HG03571 (cell line): Measurements from ENCODE around the gene CUEDC1.

Experiments used
- ATAC-seq: cut with Tn5 transposase; IDR thresholded peaks from one replicate; pipeline ENCODE4 v1.9.1; 2021; ENCODE audit not compliant: unreplicated experiment

CUEDC1 gene

DNA sequence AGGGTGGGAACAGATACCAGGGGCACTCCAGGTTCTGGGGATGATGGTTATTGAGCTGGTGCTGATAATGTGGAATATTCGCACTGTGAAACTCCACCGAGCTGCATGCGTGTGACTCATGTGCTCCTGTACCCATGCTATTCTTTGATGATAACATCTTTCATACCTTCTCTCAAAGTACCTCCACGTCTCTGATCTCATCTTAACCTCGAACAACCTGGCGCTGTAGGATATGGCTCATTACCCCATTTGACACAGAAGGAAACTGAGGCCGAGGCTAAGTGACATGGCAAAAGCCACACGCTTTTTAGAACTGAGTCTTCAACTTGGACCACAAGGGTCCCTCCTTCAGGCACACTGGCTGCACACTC, 75.1 kb downstream of the CUEDC1 start:
- ATAC-seq: no peak

- ATAC-seq: no peak
Measured at GRCh38 chr17:57879437-57880085, 75.7 kb downstream of the CUEDC1 start.

GRCh38 chr17:57877803-57878377, 77.3 kb downstream of the CUEDC1 start:
- ATAC-seq: no peak

GRCh38 chr17:57876866-57877237, 78.4 kb downstream of the CUEDC1 start:
- no peak for ATAC-seq

GRCh38 chr17:57876023-57876865, 79.0 kb downstream of the CUEDC1 start:
- no peak for ATAC-seq

GRCh38 chr17:57875290-57876022, 79.8 kb downstream of the CUEDC1 start:
- ATAC-seq: no peak

DNA sequence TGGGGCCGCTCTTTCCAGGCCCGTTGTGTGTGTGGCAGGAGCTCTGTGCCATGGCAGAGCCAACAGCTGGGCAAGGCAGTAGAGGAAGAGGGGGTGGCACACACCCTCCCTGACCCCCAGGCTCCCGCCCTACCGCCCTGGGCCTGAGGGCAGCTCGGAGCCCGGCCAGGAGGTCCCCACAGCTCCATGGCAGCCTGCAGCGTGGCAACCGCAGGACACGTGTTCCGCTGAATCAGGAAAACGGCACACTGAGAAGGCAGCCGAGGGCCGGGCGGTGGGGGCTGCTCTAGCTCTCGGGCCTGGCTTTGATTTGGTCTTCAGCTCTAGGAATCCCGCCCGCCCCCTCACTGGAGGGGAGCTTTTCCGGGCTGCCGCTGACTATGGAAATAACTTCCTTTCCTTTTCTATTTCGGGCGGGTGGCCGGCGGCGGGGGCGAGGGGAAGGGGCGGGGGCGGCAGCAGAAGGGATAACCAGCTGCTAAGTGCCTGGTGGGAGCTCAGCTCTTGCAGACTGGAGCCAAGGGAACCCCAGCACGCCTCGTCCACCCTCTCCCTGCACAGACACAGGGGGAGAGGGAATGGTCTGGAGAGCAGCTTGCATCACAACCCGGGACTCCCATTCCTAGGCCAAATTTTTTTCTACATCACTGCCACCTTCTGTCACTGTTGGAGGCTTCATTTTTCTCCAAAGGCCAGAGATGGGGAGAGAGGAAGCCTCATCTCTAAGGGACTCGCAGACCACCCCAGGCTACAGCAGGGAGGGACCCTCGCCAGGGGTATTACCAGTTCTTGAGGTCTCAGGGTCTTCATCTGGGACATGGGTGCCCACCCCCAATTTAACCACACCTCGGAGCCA, 80.5 kb downstream of the CUEDC1 start:
- no peak for ATAC-seq

GRCh38 chr17:57874058-57874419, 81.2 kb downstream of the CUEDC1 start:
- ATAC-seq: no peak

GRCh38 chr17:57873261-57874057, 81.8 kb downstream of the CUEDC1 start:
- ATAC-seq: no peak

GRCh38 chr17:57872536-57872935, 82.7 kb downstream of the CUEDC1 start:
- ATAC-seq: no peak

- ATAC-seq: no peak
Measured at GRCh38 chr17:57871863-57872262, 83.3 kb downstream of the CUEDC1 start.

DNA sequence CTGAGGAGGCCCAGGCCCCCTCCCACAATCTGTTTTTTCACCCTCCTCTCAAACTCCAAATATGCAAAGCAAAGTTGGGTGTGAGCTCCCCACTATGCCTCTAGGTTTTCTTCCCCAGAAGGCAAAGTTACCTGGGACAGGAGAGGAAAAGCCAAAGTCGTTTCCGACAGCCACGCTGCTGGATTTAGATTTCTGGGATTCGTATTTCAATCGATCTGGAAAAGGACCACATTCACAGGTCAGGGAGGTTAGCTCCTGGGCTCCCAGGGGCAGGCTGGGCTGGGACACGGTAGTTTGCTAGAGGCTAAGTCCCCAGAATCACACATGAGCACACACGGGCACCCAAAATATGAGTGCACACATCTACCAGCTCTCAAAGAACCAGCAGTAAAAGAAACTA, 84.1 kb downstream of the CUEDC1 start:
- no peak for ATAC-seq

- ATAC-seq: no peak
Measured at GRCh38 chr17:57870283-57870635, 85.0 kb downstream of the CUEDC1 start.

GRCh38 chr17:57869617-57870282, 85.5 kb downstream of the CUEDC1 start:
- no peak for ATAC-seq

GRCh38 chr17:57868910-57869616, 86.1 kb downstream of the CUEDC1 start:
- ATAC-seq: no peak

- no peak for ATAC-seq
Measured at GRCh38 chr17:57868007-57868909, 87.0 kb downstream of the CUEDC1 start.

- ATAC-seq: no peak
Measured at GRCh38 chr17:57867126-57867525, 88.1 kb downstream of the CUEDC1 start.

DNA sequence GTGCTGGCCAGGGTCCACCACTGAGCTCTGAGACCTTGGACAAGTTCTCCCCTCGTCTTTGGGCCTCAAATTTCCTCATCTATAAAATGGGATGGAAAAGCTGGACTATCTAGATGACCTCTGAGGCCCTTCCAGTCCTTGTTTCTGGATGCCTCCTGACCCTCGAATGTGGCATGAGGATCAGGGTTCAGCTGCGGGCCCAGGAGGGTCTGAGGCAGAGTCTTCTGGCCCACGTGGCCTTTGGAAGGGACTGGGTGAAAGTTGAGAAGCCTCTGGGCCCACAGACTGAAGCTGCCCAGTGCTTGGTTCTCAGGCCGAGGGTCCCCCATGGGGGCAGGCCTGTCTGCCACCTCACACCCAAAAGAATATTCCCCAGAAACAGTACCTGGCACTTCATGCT, 88.5 kb downstream of the CUEDC1 start:
- no peak for ATAC-seq
